Measurements from ENCODE around the gene GPC3.

Gene GPC3

DNA sequence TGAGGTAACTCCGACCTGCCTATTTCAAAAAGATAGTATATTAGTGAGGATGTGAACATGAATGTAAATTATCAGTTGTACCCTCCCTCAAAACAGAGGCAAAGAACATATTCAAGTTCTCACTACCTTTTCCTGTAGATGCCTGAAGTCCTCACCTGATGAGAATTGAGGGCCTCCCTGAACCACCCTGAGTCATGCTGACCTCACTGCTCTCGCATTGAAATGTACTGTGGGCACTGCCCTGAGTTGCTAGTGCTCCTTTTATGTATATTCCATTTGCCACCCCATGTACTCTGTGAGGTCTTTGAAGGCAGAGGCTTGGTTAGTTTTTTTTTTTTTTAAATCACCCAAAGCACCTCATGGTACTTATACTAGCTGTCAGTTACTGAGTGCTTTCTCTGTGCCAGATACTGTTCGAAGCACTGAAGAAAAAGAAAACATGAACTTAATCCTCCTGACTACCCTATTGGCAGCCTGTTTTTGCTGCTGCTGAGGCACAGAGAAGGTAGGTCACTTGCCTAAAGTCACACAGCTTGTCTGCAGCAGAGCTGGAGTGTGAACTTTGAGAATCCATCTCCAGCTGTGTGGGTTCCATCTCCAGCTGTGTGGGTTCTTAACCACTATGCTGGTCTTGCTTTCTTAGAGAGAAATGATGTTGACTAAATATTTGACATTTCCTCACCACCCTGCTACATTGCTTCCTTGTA is 317.0 kb downstream of the GPC3 start:
- POLR2A ChIA-PET: no interaction called here

DNA sequence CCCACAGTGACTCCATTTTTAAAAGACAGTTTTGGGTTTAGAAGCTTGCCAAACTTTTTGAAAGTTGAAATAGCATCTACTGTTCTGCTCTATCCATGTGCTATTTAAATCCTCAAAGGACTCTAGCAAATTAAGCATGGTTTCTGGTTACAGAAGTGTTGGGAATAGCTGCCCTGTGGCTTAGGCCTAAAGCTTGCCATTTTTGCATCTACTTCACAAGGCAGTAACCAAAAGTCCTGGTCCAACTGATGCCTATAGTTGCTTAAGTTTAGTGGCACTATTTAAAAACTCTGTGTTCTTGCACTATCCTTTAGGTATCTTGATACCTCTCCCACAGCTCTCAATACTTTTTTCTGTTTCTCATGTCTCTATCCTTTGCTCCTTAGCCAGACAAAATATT is 319.1 kb downstream of the GPC3 start:
- CTCF ChIA-PET: no interaction called here
- TF ChIP-seq, protein P1, sequence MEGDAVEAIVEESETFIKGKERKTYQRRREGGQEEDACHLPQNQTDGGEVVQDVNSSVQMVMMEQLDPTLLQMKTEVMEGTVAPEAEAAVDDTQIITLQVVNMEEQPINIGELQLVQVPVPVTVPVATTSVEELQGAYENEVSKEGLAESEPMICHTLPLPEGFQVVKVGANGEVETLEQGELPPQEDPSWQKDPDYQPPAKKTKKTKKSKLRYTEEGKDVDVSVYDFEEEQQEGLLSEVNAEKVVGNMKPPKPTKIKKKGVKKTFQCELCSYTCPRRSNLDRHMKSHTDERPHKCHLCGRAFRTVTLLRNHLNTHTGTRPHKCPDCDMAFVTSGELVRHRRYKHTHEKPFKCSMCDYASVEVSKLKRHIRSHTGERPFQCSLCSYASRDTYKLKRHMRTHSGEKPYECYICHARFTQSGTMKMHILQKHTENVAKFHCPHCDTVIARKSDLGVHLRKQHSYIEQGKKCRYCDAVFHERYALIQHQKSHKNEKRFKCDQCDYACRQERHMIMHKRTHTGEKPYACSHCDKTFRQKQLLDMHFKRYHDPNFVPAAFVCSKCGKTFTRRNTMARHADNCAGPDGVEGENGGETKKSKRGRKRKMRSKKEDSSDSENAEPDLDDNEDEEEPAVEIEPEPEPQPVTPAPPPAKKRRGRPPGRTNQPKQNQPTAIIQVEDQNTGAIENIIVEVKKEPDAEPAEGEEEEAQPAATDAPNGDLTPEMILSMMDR (IDR thresholded peaks at IDR 0.05; ENCODE audit: control extremely low read depth, extremely low read depth, low read depth, missing control alignments): no peak
- POLR2A ChIA-PET: no interaction called here
- no peak for DNase-seq (ENCODE audit: extremely low spot score)

More for the DNA sequence above, 317.0 kb downstream of the GPC3 start:
- TF ChIP-seq, protein P1 (IDR thresholded peaks at IDR 0.05; ENCODE audit: control extremely low read depth, extremely low read depth, low read depth, missing control alignments): no peak
- CTCF ChIA-PET: interaction anchor here (1.3 kb wide), 1 partner anchor 12 kb away, joined by 3 read pairs; no protein-coding TSS in a partner anchor
- DNase-seq (ENCODE audit: extremely low spot score): no peak

DNA sequence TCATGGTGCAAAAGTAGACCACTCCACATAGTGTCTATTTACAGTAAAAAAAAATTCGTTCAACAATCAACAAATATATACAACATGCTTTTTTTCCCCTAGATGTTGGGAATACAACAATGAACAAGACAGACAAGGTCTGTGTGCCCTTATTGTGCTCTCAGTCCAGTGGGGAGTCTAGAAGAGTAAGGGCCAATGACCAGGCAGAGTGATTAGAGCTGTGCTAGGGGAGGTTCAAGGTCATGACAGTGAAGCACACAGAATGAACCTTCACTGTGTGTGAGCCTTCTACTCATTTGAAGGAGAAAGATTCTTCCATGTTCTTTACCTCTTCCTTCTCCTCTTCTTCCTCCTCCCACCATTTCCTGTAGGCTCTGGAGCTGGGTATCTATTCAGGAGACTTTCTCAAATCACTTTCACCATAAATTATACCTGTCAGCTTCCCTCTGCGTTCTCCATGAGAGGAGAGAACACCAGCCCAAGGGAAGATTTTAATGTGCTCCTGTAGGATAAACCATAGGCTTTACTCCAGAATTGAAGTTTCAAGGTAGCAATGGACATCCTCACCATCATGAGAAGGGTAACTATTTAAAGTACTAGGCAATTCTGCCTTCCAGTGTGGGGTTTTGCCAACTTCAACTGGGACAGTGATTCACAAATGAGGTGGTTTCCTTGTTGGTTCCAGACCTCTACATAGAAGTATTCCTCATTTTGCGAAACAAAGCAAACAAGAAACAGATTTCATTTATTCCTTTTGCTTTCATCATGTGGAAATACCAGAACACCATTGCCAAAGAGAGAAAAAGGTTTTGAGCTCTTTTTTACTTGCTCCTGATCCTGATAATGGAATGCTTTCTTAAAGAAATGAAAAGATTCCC is 323.2 kb downstream of the GPC3 start:
- POLR2A ChIA-PET: no interaction called here
- no peak for DNase-seq (ENCODE audit: extremely low spot score)
- CTCF ChIA-PET: interaction anchor here (1.1 kb wide), 1 partner anchor 8 kb away, joined by 3 read pairs; no protein-coding TSS in a partner anchor
- TF ChIP-seq, protein P1 (IDR thresholded peaks at IDR 0.05; ENCODE audit: control extremely low read depth, extremely low read depth, low read depth, missing control alignments): no peak

GRCh38 chrX:133660281-133660680 is 325.1 kb downstream of the GPC3 start:
- POLR2A ChIA-PET: no interaction called here
- DNase-seq (ENCODE audit: extremely low spot score): no peak
- TF ChIP-seq, protein P1 (IDR thresholded peaks at IDR 0.05; ENCODE audit: control extremely low read depth, extremely low read depth, low read depth, missing control alignments): no peak
- CTCF ChIA-PET: no interaction called here

DNA sequence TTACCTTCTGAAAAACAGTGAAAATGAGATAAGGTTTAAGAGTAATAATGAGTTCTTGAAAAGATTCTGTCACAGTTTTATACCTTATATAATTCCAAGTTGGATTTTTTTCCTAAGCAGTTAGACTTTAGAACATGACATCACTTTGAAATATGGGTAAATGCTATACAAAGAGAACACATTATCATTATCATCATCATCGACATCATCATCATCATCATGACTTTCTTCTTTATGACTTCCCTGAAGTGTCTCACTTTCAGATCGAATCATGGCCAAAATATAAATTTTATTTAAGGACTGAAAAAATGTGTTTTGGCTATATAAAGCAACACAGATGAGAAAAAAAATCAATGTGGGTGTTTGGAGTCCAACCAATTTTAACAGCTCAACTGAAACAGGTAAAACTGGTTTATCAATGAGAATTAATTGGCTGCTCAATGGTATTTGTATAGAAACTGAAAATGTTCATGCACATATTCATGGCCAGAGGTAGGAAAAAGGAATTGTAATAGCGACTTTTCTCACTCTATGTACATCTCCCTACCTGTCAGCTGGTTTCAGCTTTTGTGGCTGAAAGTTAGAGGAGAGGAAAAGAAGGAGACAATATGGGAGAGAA is 327.0 kb downstream of the GPC3 start:
- CTCF ChIA-PET: no interaction called here
- POLR2A ChIA-PET: no interaction called here
- no peak for DNase-seq (ENCODE audit: extremely low spot score)
- TF ChIP-seq, protein P1 (IDR thresholded peaks at IDR 0.05; ENCODE audit: control extremely low read depth, extremely low read depth, low read depth, missing control alignments): no peak
